K562 (cell line): Measurements from ENCODE around the gene VPS11. TPM values are rescaled to one million over a fixed set of nuclear protein-coding genes. Genes with fewer than 3 reads are reported as not detected.

Experiments
- COPS2 ChIP-seq: fragments of 450-650 bp; conservative IDR thresholded peaks from 2 replicates; pipeline ENCODE4 v1.6.1; 2016; ENCODE audit warnings: mild to moderate bottlenecking, moderate library complexity
- ELF1 ChIP-seq: fragments of 200-800 bp; sonication (Bioruptor generic); IDR thresholded peaks from 2 replicates; pipeline ENCODE4 v1.6.1; 2016; ENCODE audit warnings: missing genetic modification characterization, missing compliant biosample characterization
- GABPB1 ChIP-seq: sonication (generic); formaldehyde crosslinking; IDR thresholded peaks from 2 replicates; pipeline ENCODE4 v1.8.0; 2022; ENCODE audit warnings: mild to moderate bottlenecking, missing genetic modification reagents
- GTF2A2 ChIP-seq: IDR thresholded peaks from 2 replicates; pipeline ENCODE4 v1.6.1; 2016; ENCODE audit warnings: mild to moderate bottlenecking, missing genetic modification characterization, missing compliant biosample characterization
- KDM2B ChIP-seq: fragments of 250-450 bp; sonication (Bioruptor Pico); IDR thresholded peaks from 2 replicates; pipeline ENCODE4 v1.8.0; 2021; ENCODE audit warnings: mild to moderate bottlenecking, moderate library complexity
- MCM5 ChIP-seq: fragments of 450-650 bp; IDR thresholded peaks from 2 replicates; pipeline ENCODE4 v1.6.1; 2016; ENCODE audit warnings: low read depth
- RHOXF2B ChIP-seq: fragments of 250-450 bp; sonication (Bioruptor Pico); conservative IDR thresholded peaks from 2 replicates; pipeline ENCODE4 v1.5.1; 2021
- SLC30A9 ChIP-seq: fragments of 250-450 bp; sonication (Bioruptor Pico); IDR thresholded peaks from 2 replicates; pipeline ENCODE4 v1.8.0; 2022; ENCODE audit warnings: mild to moderate bottlenecking, moderate library complexity
- SREBF1 ChIP-seq: fragments of 150-350 bp; IDR thresholded peaks from 2 replicates; pipeline ENCODE4 v1.6.1; 2014; ENCODE audit warnings: antibody characterized with exemption, low read depth, low read length, borderline replicate concordance
- TCF7 ChIP-seq: sonication (generic); IDR thresholded peaks from 2 replicates; pipeline ENCODE4 v1.6.1; 2016; ENCODE audit warnings: antibody characterized with exemption, borderline replicate concordance
- TCF7L2 ChIP-seq: fragments of 150-350 bp; IDR thresholded peaks from 2 replicates; pipeline ENCODE4 v1.6.1; 2016; ENCODE audit warnings: low read depth, mild to moderate bottlenecking, low read length, moderate library complexity
- ZNF212 ChIP-seq: fragments of 450-650 bp; formaldehyde crosslinking; IDR thresholded peaks from 2 replicates; pipeline ENCODE4 v1.4.0; 2020; ENCODE audit warnings: mild to moderate bottlenecking
- ZNF668 ChIP-seq: fragments of 250-450 bp; sonication (Bioruptor Pico); IDR thresholded peaks from 2 replicates; pipeline ENCODE4 v1.8.0; 2022; ENCODE audit warnings: mild to moderate bottlenecking, inconsistent platforms
- ZNF76 ChIP-seq: fragments of 250-450 bp; sonication (Bioruptor Pico); IDR thresholded peaks from 2 replicates; pipeline ENCODE4 v1.4.0; 2020; ENCODE audit warnings: mild to moderate bottlenecking, moderate library complexity, borderline replicate concordance
- polyA plus RNA-seq, 8 experiments: library from polyadenylated mRNA; depleted of rRNA in 4 of 8; stranded (reverse) in 5 of 8; unstranded in 3 of 8; fragments of >200 nt; fragmentation: Nextera tagmentation in 2 of 8; fragmentation: Illumina TruSeq in 1 of 8; extraction: Ambion mirVana in 2 of 8; extraction: Trizol in 1 of 8; gene quantifications; 2 replicates each; pipeline versions ENCODE4 v1.2.1 to v1.2.3, GENCODE V29; 2011 to 2014; ENCODE audit warnings: inconsistent platforms in 1 of 8, missing spikeins in 1 of 8
- total RNA-seq, 7 experiments: library from RNA; depleted of rRNA in 6 of 7; stranded (reverse); fragments of >200 nt in 6 of 7; fragmentation: Illumina TruSeq in 2 of 7; extraction: Trizol in 2 of 7; gene quantifications; 2 replicates each; pipeline versions ENCODE4 v1.2.1 to v1.2.3, GENCODE V29; 2011 to 2021; ENCODE audit warnings: low replicate concordance in 1 of 7
- TF ChIP-seq, protein P1 (sequence below), 2 experiments: fragments of 250-450 bp in 1 of 2; fragments of 450-650 bp in 1 of 2; sonication (Bioruptor Pico) in 1 of 2; IDR thresholded peaks; 2 replicates each; pipeline versions ENCODE4 v1.6.1 to v1.8.0; 2016 to 2021; ENCODE audit warnings: mild to moderate bottlenecking in 2 of 2, moderate library complexity in 2 of 2, missing compliant biosample characterization in 1 of 2, missing genetic modification characterization in 1 of 2
- TF ChIP-seq, protein P2 (sequence below): fragments of 450-650 bp; IDR thresholded peaks from 2 replicates; pipeline ENCODE4 v1.6.1; 2014; ENCODE audit warnings: low read depth, mild to moderate bottlenecking, moderate library complexity, borderline replicate concordance
- TF ChIP-seq, protein P3 (sequence below): fragments of 250-450 bp; sonication (Bioruptor Pico); IDR thresholded peaks from 2 replicates; pipeline ENCODE4 v1.4.0; 2020; ENCODE audit warnings: mild to moderate bottlenecking, moderate library complexity, borderline replicate concordance
- TF ChIP-seq, protein P4 (sequence below): fragments of 450-650 bp; IDR thresholded peaks from 2 replicates; pipeline ENCODE4 v1.6.1; 2016; ENCODE audit warnings: low read depth, mild to moderate bottlenecking, moderate library complexity
- TF ChIP-seq, protein P5 (sequence below): fragments of 250-450 bp; sonication (Bioruptor Pico); IDR thresholded peaks from 2 replicates; pipeline ENCODE4 v1.8.0; 2021; ENCODE audit warnings: borderline replicate concordance, mild to moderate bottlenecking, moderate library complexity; ENCODE audit not compliant: poor library complexity, severe bottlenecking

VPS11 gene
- total and polyA plus RNA-seq, 9 of the 15 experiments (the other 6 are each of a cell fraction or from before 2014, with no cell fraction given): 14.1 to 35.5 (median 27.5) TPM

DNA sequence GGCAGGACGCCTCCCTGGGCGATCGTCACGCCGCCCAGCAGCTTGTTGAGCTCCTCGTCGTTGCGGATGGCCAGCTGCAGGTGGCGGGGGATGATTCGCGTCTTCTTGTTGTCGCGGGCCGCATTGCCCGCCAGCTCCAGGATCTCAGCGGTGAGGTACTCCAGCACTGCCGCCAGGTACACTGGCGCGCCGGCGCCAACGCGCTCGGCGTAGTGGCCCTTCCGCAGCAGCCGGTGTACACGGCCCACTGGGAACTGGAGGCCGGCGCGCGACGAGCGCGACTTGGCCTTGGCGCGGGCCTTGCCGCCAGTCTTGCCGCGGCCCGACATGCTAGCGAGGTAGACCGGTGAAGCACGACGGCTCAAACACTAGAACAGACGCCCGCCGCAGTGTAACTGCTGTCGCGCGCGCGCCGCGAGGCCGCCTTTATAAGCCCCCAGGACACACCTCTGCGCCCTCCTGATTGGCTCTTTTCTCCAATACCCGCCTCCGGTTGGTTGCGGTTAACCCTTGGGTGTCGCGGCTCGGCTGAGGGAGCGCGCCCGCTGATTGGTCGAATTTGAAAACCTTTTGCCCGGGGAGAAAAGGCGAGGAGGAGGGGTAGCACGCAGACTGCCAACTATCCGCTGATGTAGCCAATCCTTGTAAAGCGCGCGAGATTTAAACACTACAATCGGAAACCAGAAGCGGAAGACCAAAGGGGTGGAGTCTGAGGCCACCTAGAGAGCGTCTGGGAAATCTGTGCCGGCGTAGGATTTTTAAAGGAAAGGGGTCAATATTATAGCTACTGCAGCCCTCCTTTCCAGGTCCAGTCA, 27.7 kb downstream of the VPS11 start (continued):
- TF ChIP-seq, protein P1, sequence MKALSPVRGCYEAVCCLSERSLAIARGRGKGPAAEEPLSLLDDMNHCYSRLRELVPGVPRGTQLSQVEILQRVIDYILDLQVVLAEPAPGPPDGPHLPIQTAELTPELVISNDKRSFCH (CRISPR knock-in tag; IDR thresholded peaks at IDR 0.05): no peak
- TF ChIP-seq, protein P1 (tag; IDR thresholded peaks at IDR 0.05): peak; percentile 86
- TF ChIP-seq, protein P2, sequence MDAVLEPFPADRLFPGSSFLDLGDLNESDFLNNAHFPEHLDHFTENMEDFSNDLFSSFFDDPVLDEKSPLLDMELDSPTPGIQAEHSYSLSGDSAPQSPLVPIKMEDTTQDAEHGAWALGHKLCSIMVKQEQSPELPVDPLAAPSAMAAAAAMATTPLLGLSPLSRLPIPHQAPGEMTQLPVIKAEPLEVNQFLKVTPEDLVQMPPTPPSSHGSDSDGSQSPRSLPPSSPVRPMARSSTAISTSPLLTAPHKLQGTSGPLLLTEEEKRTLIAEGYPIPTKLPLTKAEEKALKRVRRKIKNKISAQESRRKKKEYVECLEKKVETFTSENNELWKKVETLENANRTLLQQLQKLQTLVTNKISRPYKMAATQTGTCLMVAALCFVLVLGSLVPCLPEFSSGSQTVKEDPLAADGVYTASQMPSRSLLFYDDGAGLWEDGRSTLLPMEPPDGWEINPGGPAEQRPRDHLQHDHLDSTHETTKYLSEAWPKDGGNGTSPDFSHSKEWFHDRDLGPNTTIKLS: peak; percentile 69; the same call in 1 of the 2 replicates
- TF ChIP-seq MCM5: no peak
- TF ChIP-seq SREBF1: no peak
- no peak for TF ChIP-seq SLC30A9 (CRISPR knock-in tag)
- TF ChIP-seq TCF7: no peak
- TF ChIP-seq ZNF668: no peak
- peak; percentile 97 for TF ChIP-seq GTF2A2 (tag)
- no peak for TF ChIP-seq ZNF212 (CRISPR knock-in tag)
- TF ChIP-seq KDM2B: peak; percentile 96; the same call in 1 of the 2 replicates
- TF ChIP-seq, protein P3, sequence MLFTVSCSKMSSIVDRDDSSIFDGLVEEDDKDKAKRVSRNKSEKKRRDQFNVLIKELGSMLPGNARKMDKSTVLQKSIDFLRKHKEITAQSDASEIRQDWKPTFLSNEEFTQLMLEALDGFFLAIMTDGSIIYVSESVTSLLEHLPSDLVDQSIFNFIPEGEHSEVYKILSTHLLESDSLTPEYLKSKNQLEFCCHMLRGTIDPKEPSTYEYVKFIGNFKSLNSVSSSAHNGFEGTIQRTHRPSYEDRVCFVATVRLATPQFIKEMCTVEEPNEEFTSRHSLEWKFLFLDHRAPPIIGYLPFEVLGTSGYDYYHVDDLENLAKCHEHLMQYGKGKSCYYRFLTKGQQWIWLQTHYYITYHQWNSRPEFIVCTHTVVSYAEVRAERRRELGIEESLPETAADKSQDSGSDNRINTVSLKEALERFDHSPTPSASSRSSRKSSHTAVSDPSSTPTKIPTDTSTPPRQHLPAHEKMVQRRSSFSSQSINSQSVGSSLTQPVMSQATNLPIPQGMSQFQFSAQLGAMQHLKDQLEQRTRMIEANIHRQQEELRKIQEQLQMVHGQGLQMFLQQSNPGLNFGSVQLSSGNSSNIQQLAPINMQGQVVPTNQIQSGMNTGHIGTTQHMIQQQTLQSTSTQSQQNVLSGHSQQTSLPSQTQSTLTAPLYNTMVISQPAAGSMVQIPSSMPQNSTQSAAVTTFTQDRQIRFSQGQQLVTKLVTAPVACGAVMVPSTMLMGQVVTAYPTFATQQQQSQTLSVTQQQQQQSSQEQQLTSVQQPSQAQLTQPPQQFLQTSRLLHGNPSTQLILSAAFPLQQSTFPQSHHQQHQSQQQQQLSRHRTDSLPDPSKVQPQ (CRISPR knock-in tag): no peak
- no peak for TF ChIP-seq COPS2
- TF ChIP-seq ELF1 (tag): peak; percentile 87
- TF ChIP-seq, protein P4, sequence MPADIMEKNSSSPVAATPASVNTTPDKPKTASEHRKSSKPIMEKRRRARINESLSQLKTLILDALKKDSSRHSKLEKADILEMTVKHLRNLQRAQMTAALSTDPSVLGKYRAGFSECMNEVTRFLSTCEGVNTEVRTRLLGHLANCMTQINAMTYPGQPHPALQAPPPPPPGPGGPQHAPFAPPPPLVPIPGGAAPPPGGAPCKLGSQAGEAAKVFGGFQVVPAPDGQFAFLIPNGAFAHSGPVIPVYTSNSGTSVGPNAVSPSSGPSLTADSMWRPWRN: peak; percentile 51; the same call in 1 of the 2 replicates
- TF ChIP-seq RHOXF2B: no peak; the same call in 1 of the 2 replicates
- no peak for TF ChIP-seq TCF7L2
- peak; percentile 92 for TF ChIP-seq GABPB1 (CRISPR knock-in tag)
- TF ChIP-seq ZNF76 (CRISPR knock-in tag): no peak
- TF ChIP-seq, protein P5, sequence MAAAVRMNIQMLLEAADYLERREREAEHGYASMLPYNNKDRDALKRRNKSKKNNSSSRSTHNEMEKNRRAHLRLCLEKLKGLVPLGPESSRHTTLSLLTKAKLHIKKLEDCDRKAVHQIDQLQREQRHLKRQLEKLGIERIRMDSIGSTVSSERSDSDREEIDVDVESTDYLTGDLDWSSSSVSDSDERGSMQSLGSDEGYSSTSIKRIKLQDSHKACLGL (CRISPR knock-in tag): peak; percentile 4
